GM12878 (cell line): ENCODE results near the gene GPER1. TPM values are rescaled to one million over a fixed set of nuclear protein-coding genes. Genes with fewer than 3 reads are reported as not detected.

ENCODE experiments used
- ATAC-seq: fragments of 200-7000 bp; cut with Tn5 transposase; 3 replicates; pipeline ENCODE4 v1.9.1; 2020; ENCODE audit warnings: mild to moderate bottlenecking, moderate library complexity
- BruUV-seq: library from RNA; stranded (reverse); fragments of 400-500 nt; replicated peaks from 2 replicates; lab custom pipeline; 2021; lab: Mats Ljungman, UMichigan
- CTCF ChIA-PET: fragments of 300-600 bp; sonication (Branson Sonifier 250); formaldehyde crosslinking; extraction: SDS; loops from one replicate; lab custom pipeline; 2021; ENCODE audit warnings: inconsistent platforms; lab: Yijun Ruan, JAX
- POLR2A ChIA-PET: fragments of 350-600 bp; formaldehyde crosslinking; extraction: SDS; loops from one replicate; lab custom pipeline; 2021; ENCODE audit warnings: inconsistent platforms; lab: Charles Lee
- RAD21 ChIA-PET: fragments of 300-600 bp; sonication (Branson Sonifier 250); formaldehyde crosslinking; loops from one replicate; lab custom pipeline; 2023; ENCODE audit warnings: antibody characterized with exemption; ENCODE audit not compliant: unreplicated experiment; lab: Charles Lee
- SMC1A ChIA-PET: fragments of 300-600 bp; sonication (Branson Sonifier 250); formaldehyde crosslinking; loops from one replicate; lab custom pipeline; 2023; ENCODE audit not compliant: unreplicated experiment, uncharacterized antibody; lab: Charles Lee
- DNase-seq: peaks from one replicate; pipeline ENCODE4 v3.0.0-alpha.2; 2011; ENCODE audit warnings: low read depth, low spot score
- FAIRE-seq: peaks from 3 replicates; lab custom pipeline; 2011; peaks lifted over from hg19 to GRCh38; lab: Jason Lieb, UNC
- H2AFZ ChIP-seq: 2 replicates; pipeline ENCODE4 v1.6.0; 2011; ENCODE audit warnings: low read depth, low read length, control low read depth; ENCODE audit not compliant: control insufficient read depth
- H3K27ac ChIP-seq: 2 replicates; pipeline ENCODE4 v1.5.1; 2011; ENCODE audit warnings: control low read depth; ENCODE audit not compliant: control insufficient read depth, insufficient read depth
- H3K27me3 ChIP-seq, 2 experiments: replicated peaks in 1 of 2; 2 replicates each; pipeline versions ENCODE4 v1.6.0 to v1.6.1; 2011; ENCODE audit warnings: low read length in 1 of 2; ENCODE audit not compliant: control insufficient read depth in 2 of 2, insufficient read depth in 2 of 2
- H3K36me3 ChIP-seq, 2 experiments: 2 replicates each; pipeline ENCODE4 v1.5.1; 2011; ENCODE audit warnings: low read length in 1 of 2; ENCODE audit not compliant: control insufficient read depth in 2 of 2, insufficient read depth in 2 of 2
- H3K4me1 ChIP-seq: 2 replicates; pipeline ENCODE4 v1.6.1; 2011; ENCODE audit warnings: mild to moderate bottlenecking, low read length, moderate library complexity, mixed read lengths; ENCODE audit not compliant: control insufficient read depth, insufficient read depth
- H3K4me2 ChIP-seq: 2 replicates; pipeline ENCODE4 v1.6.0; 2011; ENCODE audit warnings: control low read depth; ENCODE audit not compliant: control insufficient read depth, insufficient read depth
- H3K4me3 ChIP-seq: fragments of 200-600 bp; sonication (generic); 2 replicates; pipeline ENCODE4 v1.5.1; 2016
- H3K79me2 ChIP-seq: 2 replicates; pipeline ENCODE4 v1.6.0; 2011; ENCODE audit warnings: low read length; ENCODE audit not compliant: control insufficient read depth, insufficient read depth
- H3K9ac ChIP-seq: 2 replicates; pipeline ENCODE4 v1.8.0; 2011; ENCODE audit warnings: low read length, control low read depth, mixed read lengths; ENCODE audit not compliant: control insufficient read depth, insufficient read depth
- H3K9me3 ChIP-seq: replicated peaks from 3 replicates; pipeline ENCODE4 v1.5.1; 2011; ENCODE audit warnings: mild to moderate bottlenecking, low read length; ENCODE audit not compliant: control insufficient read depth, insufficient read depth
- H4K20me1 ChIP-seq: 2 replicates; pipeline ENCODE4 v1.6.0; 2011; ENCODE audit not compliant: control insufficient read depth, insufficient read depth
- BMI1 ChIP-seq: fragments of 450-650 bp; IDR thresholded peaks from 2 replicates; pipeline ENCODE4 v1.6.1; 2016; ENCODE audit warnings: mild to moderate bottlenecking, moderate library complexity, borderline replicate concordance
- CHD4 ChIP-seq: fragments of 200-600 bp; sonication (generic); IDR thresholded peaks from 2 replicates; pipeline ENCODE4 v1.6.1; 2016; ENCODE audit warnings: mild to moderate bottlenecking
- EED ChIP-seq: sonication (generic); IDR thresholded peaks from 2 replicates; pipeline ENCODE4 v1.6.1; 2016; ENCODE audit warnings: antibody characterized with exemption, low read depth
- PAX8 ChIP-seq: fragments of 450-650 bp; IDR thresholded peaks from 2 replicates; pipeline ENCODE4 v1.6.1; 2017; ENCODE audit warnings: mild to moderate bottlenecking, moderate library complexity
- TCF7 ChIP-seq: IDR thresholded peaks from 2 replicates; pipeline ENCODE4 v1.6.1; 2014; ENCODE audit warnings: antibody characterized with exemption, borderline replicate concordance
- ZNF622 ChIP-seq: fragments of 450-650 bp; IDR thresholded peaks from 2 replicates; pipeline ENCODE4 v1.6.1; 2017; ENCODE audit warnings: mild to moderate bottlenecking, inconsistent platforms
- ZNF687 ChIP-seq: fragments of 450-650 bp; IDR thresholded peaks from 2 replicates; pipeline ENCODE4 v1.6.1; 2017; ENCODE audit warnings: mild to moderate bottlenecking, moderate library complexity
- WGBS: methylation state at CpG from one replicate; pipeline ENCODE4 v1.1.6; 2016; ENCODE audit warnings: low lambda C conversion rate; ENCODE audit not compliant: insufficient replicate concordance, insufficient coverage; ENCODE audit errors: missing lambda C conversion rate; 5-methylcytosine and 5-hydroxymethylcytosine counted together
- in situ Hi-C: fragments of 300-500 bp; cut with MboI; formaldehyde crosslinking; loops from 9 replicates; pipeline ENCODE4 v1.14.3; 2018; ENCODE audit warnings: mixed read lengths
- intact Hi-C: fragments of 100-400 bp; cut with micrococcal nuclease; formaldehyde crosslinking; loops from one replicate; pipeline ENCODE4 v1.14.2; 2022; ENCODE audit not compliant: unreplicated experiment
- polyA plus RNA-seq, 11 experiments: library from polyadenylated mRNA; depleted of rRNA in 4 of 11; unstranded in 6 of 11; stranded (reverse) in 5 of 11; fragments of >200 nt; fragmentation: Nextera tagmentation in 4 of 11; fragmentation: Illumina TruSeq in 1 of 11; extraction: Ambion mirVana in 4 of 11; extraction: Trizol in 1 of 11; gene quantifications; 1 replicate in 1 of 11; 2 replicates in 10 of 11; pipeline versions ENCODE4 v1.2.1 to v1.2.3, GENCODE V29; 2011 to 2016; ENCODE audit warnings: inconsistent platforms in 2 of 11, missing spikeins in 2 of 11, low read depth in 1 of 11
- total RNA-seq, 4 experiments: library from RNA; depleted of rRNA in 3 of 4; stranded (reverse); fragments of >200 nt in 3 of 4; fragmentation: Illumina TruSeq in 1 of 4; extraction: Trizol in 1 of 4; gene quantifications; 2 replicates each; pipeline versions ENCODE4 v1.2.1 to v1.2.3, GENCODE V29; 2013 to 2021

GPER1 gene
- total and polyA plus RNA-seq, 10 of the 15 experiments (the other 5 are each of a cell fraction or from before 2014, with no cell fraction given) = 0.03 to 6.5 (median 2.6) TPM

GRCh38 chr7:1052031-1052818, 35.7 kb upstream of the GPER1 start:
- Histone ChIP-seq H3K4me1 (peaks cover 4% of the 10 kb centered on the region; the same call in 1 of the 2 replicates), H3K79me2 (no peaks in the 10 kb centered on the region), H3K27me3 (no peaks in the 10 kb centered on the region), H3K9me3 (no peaks in the 10 kb centered on the region), H2AFZ (no peak overlapping the region), H3K4me2 (no peak overlapping the region), H3K4me3 (no peak overlapping the region), H3K36me3 (no peaks in the 10 kb centered on the region; a peak in 2 of 4 replicates), H4K20me1 (no peaks in the 10 kb centered on the region)
- ATAC-seq (no peak), DNase-seq (no peak), FAIRE-seq (no peak)
- ChIA-PET POLR2A (no interaction called here), RAD21 (no interaction called here), SMC1A (no interaction called here)
- in situ Hi-C loops = no loop called here
- intact Hi-C loops = no loop called here
- BruUV-seq = no TSS peak
- WGBS = 84% methylated on average over 20 of the region's 20 CpGs
- no peak for TF ChIP-seq EED
- no peak for TF ChIP-seq CHD4
- no peak for TF ChIP-seq TCF7
- TF ChIP-seq BMI1 = no peak
- no peak for TF ChIP-seq ZNF622
- TF ChIP-seq PAX8 = no peak
- no peak for TF ChIP-seq ZNF687
- TF ChIP-seq, all 136 proteins: peak for 0
- Histone ChIP-seq H3K9ac (no peak overlapping the region), H3K27ac (no peak overlapping the region)
- CTCF ChIA-PET = no interaction called here
